Measurements from ENCODE around the gene ZBTB7C. TPM values are rescaled to one million over a fixed set of nuclear protein-coding genes. Genes with fewer than 3 reads are reported as not detected.

The ZBTB7C gene
- total RNA-seq, 1 donor from 2014 or later = 0.15 TPM

DNA sequence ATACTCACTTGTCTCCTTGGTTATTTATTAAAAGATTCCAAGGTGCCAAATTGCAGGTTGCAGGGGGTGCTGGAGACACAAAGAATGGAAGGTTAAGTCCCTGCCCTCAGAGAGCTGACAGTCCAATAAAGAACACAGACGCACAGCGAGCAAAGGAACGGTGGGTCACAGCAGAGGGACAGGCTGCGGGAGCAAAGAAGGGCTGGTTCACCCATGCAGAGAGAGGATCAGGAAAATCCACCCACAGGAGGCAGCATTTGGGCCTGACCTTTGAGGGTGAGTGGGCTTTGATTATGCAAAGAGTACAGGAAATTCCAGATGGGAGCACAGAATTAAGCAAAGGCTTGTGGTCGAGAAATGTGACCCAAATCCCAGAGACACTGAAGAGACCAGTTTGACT lies 45.0 kb downstream of the ZBTB7C start:
- no peak overlapping the region for H3K27ac ChIP-seq
- H3K27me3 Mint-ChIP-seq (ENCODE audit: insufficient read depth, low read depth) = peaks cover 6% of the 10 kb centered on the region
- no peak overlapping the region for H3K27ac Mint-ChIP-seq
- no peaks in the 10 kb centered on the region for H3K9me3 ChIP-seq (ENCODE audit: low read depth)
- no peak overlapping the region for H2AFZ ChIP-seq (replicated peaks)
- no peaks in the 10 kb centered on the region for H4K20me1 ChIP-seq (ENCODE audit: low read depth)
- H3K4me3 ChIP-seq = no peak overlapping the region
- no peak overlapping the region for H3K4me3 Mint-ChIP-seq
- H3K9ac ChIP-seq = no peak overlapping the region
- peaks cover 11% of the 10 kb centered on the region for H3K9me3 Mint-ChIP-seq
- H3K4me1 Mint-ChIP-seq = peaks cover 16% of the 10 kb centered on the region
- H3F3A ChIP-seq (ENCODE audit: low read depth) = peaks cover 9% of the 10 kb centered on the region
- no peaks in the 10 kb centered on the region for H3K36me3 ChIP-seq
- no peaks in the 10 kb centered on the region for H3K79me2 ChIP-seq (ENCODE audit: low read depth)
- DNase-seq (ENCODE audit: low spot score) = no peak
- no peaks in the 10 kb centered on the region for H3K27me3 ChIP-seq
- no peaks in the 10 kb centered on the region for H3K36me3 Mint-ChIP-seq
- peaks cover 17% of the 10 kb centered on the region for H3K4me1 ChIP-seq
- TF ChIP-seq EZH2phosphoT487 (IDR thresholded peaks at IDR 0.05) = no peak
- TF ChIP-seq EZH2 (IDR thresholded peaks at IDR 0.05) = no peak
- no peak for TF ChIP-seq CTCF (IDR thresholded peaks at IDR 0.05)
- no peak overlapping the region for H3K4me2 ChIP-seq

GRCh38 chr18:48363175-48363574 lies 46.0 kb downstream of the ZBTB7C start:
- Mint-ChIP-seq H3K36me3 (no peaks in the 10 kb centered on the region), H3K4me1 (peaks cover 10% of the 10 kb centered on the region), H3K27ac (no peak overlapping the region), H3K4me3 (no peak overlapping the region), H3K27me3 (ENCODE audit: insufficient read depth, low read depth) (peaks cover 6% of the 10 kb centered on the region), H3K9me3 (peaks cover 11% of the 10 kb centered on the region)
- no peak overlapping the region for H2AFZ ChIP-seq (replicated peaks)
- H3K36me3 ChIP-seq = no peaks in the 10 kb centered on the region
- no peak for DNase-seq (ENCODE audit: low spot score)
- no peak overlapping the region for H3K9ac ChIP-seq
- H3K27ac ChIP-seq = no peak overlapping the region
- no peaks in the 10 kb centered on the region for H3F3A ChIP-seq (ENCODE audit: low read depth)
- H3K27me3 ChIP-seq = no peaks in the 10 kb centered on the region
- no peaks in the 10 kb centered on the region for H4K20me1 ChIP-seq (ENCODE audit: low read depth)
- H3K4me3 ChIP-seq = no peak overlapping the region
- no peaks in the 10 kb centered on the region for H3K9me3 ChIP-seq (ENCODE audit: low read depth)
- peaks cover 7% of the 10 kb centered on the region for H3K4me1 ChIP-seq
- TF ChIP-seq CTCF (IDR thresholded peaks at IDR 0.05) = no peak
- no peak for TF ChIP-seq EZH2 (IDR thresholded peaks at IDR 0.05)
- TF ChIP-seq EZH2phosphoT487 (IDR thresholded peaks at IDR 0.05) = no peak
- no peak overlapping the region for H3K4me2 ChIP-seq
- H3K79me2 ChIP-seq (ENCODE audit: low read depth) = no peaks in the 10 kb centered on the region

DNA sequence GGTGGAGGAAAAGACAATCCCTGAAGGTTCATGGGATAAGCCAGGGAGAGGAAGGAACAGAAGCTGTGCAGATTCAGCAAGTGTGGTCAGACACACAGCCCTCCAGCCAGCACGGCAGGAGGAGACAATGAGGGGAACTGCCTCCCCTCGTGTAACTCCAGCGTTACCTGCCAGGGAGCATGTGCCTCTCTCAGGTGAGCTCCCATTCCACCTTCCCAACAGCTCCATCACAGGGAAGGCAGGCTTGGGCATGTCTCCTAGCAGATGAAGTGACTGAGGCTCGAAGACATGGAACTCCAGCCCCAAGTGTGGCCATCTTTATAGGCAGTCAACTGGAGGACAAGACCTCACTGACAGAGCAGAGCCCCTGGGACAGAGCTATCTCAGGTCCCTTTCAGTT lies 47.4 kb downstream of the ZBTB7C start:
- Mint-ChIP-seq H3K4me3 (no peak overlapping the region), H3K36me3 (no peaks in the 10 kb centered on the region), H3K27me3 (ENCODE audit: insufficient read depth, low read depth) (peaks cover 10% of the 10 kb centered on the region), H3K9me3 (peaks cover 11% of the 10 kb centered on the region), H3K4me1 (peaks cover 10% of the 10 kb centered on the region), H3K27ac (no peak overlapping the region)
- DNase-seq (ENCODE audit: low spot score) = no peak
- Histone ChIP-seq H3K9ac (no peak overlapping the region), H3K4me3 (no peak overlapping the region), H3K27me3 (no peaks in the 10 kb centered on the region), H3K9me3 (ENCODE audit: low read depth) (no peaks in the 10 kb centered on the region), H3K4me2 (no peak overlapping the region), H3K27ac (no peak overlapping the region), H2AFZ (replicated peaks) (no peak overlapping the region), H3F3A (ENCODE audit: low read depth) (no peaks in the 10 kb centered on the region), H3K4me1 (no peaks in the 10 kb centered on the region), H4K20me1 (ENCODE audit: low read depth) (no peaks in the 10 kb centered on the region), H3K36me3 (no peaks in the 10 kb centered on the region), H3K79me2 (ENCODE audit: low read depth) (no peaks in the 10 kb centered on the region)
- no peak for TF ChIP-seq CTCF (IDR thresholded peaks at IDR 0.05)
- TF ChIP-seq EZH2phosphoT487 (IDR thresholded peaks at IDR 0.05) = no peak
- no peak for TF ChIP-seq EZH2 (IDR thresholded peaks at IDR 0.05)
